Endothelial cell (in vitro differentiated cells): Measurements from ENCODE around the gene TPRG1L. TPM values are rescaled to one million over a fixed set of nuclear protein-coding genes. Genes with fewer than 3 reads are reported as not detected.

Source experiments
- DNase-seq: peaks from one replicate; pipeline ENCODE4 v3.0.0; 2021; ENCODE audit warnings: low spot score
- H3K27ac Mint-ChIP-seq: one replicate; pipeline ENCODE4 v1.8.0; 2021; ENCODE audit warnings: mixed read lengths, inconsistent platforms; ENCODE audit not compliant: unreplicated experiment
- H3K27me3 Mint-ChIP-seq: one replicate; pipeline ENCODE4 v1.8.0; 2021; ENCODE audit warnings: mild to moderate bottlenecking, moderate library complexity, mixed read lengths, inconsistent platforms; ENCODE audit not compliant: unreplicated experiment
- H3K36me3 Mint-ChIP-seq: one replicate; pipeline ENCODE4 v1.8.0; 2021; ENCODE audit warnings: mild to moderate bottlenecking, low read depth, mixed read lengths, inconsistent platforms; ENCODE audit not compliant: unreplicated experiment
- H3K4me1 Mint-ChIP-seq: one replicate; pipeline ENCODE4 v1.8.0; 2021; ENCODE audit warnings: mild to moderate bottlenecking, mixed read lengths, inconsistent platforms; ENCODE audit not compliant: unreplicated experiment
- H3K4me3 Mint-ChIP-seq: one replicate; pipeline ENCODE4 v1.8.0; 2021; ENCODE audit warnings: mild to moderate bottlenecking, mixed read lengths, inconsistent platforms; ENCODE audit not compliant: unreplicated experiment
- H3K9me3 Mint-ChIP-seq: one replicate; pipeline ENCODE4 v1.8.0; 2021; ENCODE audit warnings: mixed read lengths, inconsistent platforms; ENCODE audit not compliant: unreplicated experiment
- total RNA-seq: library from RNA; stranded (reverse); fragmentation: NEBNext Ultra II Directional; extraction: Animal tissue kit (Norgen Biotek cat#: 25700); gene quantifications from one replicate; pipeline ENCODE4 v1.2.1, GENCODE V29; 2021; ENCODE audit not compliant: unreplicated experiment
- TF ChIP-seq, protein P1 (sequence below): fragments of 200-600 bp; sonication (generic); IDR thresholded peaks from one replicate; pipeline ENCODE4 v1.5.0; 2021; ENCODE audit warnings: antibody characterized with exemption; ENCODE audit not compliant: unreplicated experiment

The TPRG1L gene
- total RNA-seq, 1 donor from 2014 or later, result 35.2 TPM

DNA sequence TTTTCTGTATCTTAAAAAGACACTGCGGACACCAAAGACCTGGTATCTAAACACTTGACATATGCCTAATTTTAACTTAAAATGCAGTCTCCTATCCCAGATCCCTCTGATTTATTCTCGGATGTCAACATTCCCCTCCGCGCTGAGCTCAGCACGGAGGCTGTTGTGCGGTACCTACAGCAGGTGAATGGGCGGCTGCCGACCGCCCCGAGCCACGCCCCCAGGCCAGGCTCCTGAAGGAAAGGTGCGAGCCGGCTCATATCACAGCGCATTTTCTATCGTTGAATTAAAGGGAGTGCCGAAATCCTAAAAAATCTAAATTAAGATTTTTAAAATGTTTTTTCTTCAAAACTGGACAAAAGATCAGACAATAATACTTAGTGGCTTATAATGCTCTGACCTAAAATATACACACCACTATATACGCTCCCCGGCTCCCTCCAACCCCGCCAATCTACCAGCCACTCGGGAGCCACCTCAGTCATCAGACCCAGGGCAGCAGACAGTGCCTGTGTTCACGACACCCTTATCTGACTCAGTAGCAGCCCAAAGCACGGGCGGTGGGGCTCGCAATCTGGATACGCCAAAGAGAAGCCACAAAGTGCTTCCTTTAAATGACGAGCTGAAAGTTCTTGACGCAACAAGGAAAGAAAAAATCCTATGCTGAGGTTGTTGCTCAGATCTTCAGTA, 21.0 kb downstream of the TPRG1L start:
- DNase-seq, result no peak
- peaks cover 22% of the 10 kb centered on the region for H3K36me3 Mint-ChIP-seq

DNA sequence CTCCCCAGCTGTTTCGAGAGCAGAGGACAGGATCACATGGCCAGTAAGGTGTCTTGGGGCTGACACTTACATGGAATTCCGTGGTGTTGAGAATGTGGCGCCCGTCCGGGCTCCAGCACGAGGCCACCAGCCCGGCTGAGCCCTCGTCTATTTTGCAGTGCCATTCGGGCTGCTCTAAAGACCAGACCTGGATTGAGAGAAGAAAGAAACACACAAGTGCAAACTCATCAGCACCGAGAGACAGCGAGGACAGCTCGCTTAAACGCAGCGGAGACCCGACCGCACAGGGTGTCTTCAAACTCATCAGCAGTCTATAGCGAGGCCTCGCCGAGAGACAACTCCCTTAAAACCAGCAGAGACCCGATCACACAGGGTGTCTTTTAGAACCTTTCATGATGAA, 21.8 kb downstream of the TPRG1L start:
- Mint-ChIP-seq H3K27ac (no peak overlapping the region), H3K27me3 (peaks cover 6% of the 10 kb centered on the region), H3K4me1 (peaks cover 4% of the 10 kb centered on the region), H3K4me3 (no peak overlapping the region), H3K36me3 (peaks cover 22% of the 10 kb centered on the region), H3K9me3 (no peaks in the 10 kb centered on the region)
- TF ChIP-seq, protein P1, sequence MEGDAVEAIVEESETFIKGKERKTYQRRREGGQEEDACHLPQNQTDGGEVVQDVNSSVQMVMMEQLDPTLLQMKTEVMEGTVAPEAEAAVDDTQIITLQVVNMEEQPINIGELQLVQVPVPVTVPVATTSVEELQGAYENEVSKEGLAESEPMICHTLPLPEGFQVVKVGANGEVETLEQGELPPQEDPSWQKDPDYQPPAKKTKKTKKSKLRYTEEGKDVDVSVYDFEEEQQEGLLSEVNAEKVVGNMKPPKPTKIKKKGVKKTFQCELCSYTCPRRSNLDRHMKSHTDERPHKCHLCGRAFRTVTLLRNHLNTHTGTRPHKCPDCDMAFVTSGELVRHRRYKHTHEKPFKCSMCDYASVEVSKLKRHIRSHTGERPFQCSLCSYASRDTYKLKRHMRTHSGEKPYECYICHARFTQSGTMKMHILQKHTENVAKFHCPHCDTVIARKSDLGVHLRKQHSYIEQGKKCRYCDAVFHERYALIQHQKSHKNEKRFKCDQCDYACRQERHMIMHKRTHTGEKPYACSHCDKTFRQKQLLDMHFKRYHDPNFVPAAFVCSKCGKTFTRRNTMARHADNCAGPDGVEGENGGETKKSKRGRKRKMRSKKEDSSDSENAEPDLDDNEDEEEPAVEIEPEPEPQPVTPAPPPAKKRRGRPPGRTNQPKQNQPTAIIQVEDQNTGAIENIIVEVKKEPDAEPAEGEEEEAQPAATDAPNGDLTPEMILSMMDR, result no peak
- DNase-seq, result no peak

More for the DNA sequence above, 21.0 kb downstream of the TPRG1L start:
- TF ChIP-seq, protein P1, result no peak
- H3K4me1 Mint-ChIP-seq, result peaks cover 4% of the 10 kb centered on the region
- H3K4me3 Mint-ChIP-seq, result no peak overlapping the region
- H3K9me3 Mint-ChIP-seq, result no peaks in the 10 kb centered on the region
- H3K27ac Mint-ChIP-seq, result no peak overlapping the region
- H3K27me3 Mint-ChIP-seq, result peaks cover 2% of the 10 kb centered on the region

DNA sequence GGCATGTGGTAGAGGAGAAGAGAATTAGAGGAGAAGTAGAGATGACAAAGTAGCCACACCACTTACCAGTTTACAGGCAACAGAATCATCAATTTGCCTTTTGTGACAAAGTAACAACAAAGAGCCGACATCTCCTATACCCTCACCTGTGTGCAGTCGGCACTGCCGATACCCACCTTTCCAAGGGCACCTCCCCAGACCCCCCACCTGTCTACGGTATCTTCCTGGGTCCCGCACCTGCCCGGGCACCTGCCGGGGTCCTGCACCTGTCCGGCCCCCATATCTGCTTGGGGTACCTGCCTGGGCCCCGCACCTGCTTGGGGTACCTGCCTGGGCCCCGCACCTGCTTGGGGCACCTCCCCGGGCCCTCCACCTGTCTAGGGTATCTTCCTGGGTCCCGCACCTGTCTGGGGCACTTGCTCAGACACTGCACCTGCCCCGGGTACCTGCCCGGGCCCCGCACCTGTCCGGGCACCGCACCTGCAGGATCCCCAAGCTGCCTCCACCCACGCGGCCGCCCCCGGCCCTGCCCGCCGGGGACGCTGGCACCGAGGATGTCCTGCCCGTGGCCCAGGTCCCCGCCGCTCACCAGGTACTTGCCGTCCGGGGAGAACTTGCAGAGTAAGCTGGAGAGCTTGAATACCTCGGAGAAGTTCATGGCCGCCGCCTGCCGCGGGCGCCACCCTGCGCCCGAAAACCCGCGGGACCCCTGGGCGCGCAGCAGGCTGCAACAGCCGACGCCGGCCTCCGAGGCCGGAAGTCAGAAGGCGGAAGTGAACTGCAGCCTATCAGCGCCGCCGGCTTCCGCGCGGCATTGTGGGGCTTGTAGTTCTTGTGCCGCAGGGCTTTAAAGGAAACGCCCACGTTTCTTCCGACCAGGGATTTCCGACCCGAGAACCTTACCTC, 24.8 kb downstream of the TPRG1L start, which contains the start of gene WRAP73:
WRAP73 (minus strand) TSS at position 762 of the 906 bp plus-strand sequence; CDS start at position 658, 104 bp downstream.
- peaks cover 16% of the 10 kb centered on the region for H3K27me3 Mint-ChIP-seq
- peaks cover 8% of the 10 kb centered on the region for H3K36me3 Mint-ChIP-seq
- no peak within 1 kb of the TSS for H3K27ac Mint-ChIP-seq
- peaks cover 4% of the 10 kb centered on the region for H3K4me1 Mint-ChIP-seq
- DNase-seq, result peak; percentile 87
- peak within 1 kb of the TSS; percentile 91 for H3K4me3 Mint-ChIP-seq
- no peaks in the 10 kb centered on the region for H3K9me3 Mint-ChIP-seq
- TF ChIP-seq, protein P1, result no peak

DNA sequence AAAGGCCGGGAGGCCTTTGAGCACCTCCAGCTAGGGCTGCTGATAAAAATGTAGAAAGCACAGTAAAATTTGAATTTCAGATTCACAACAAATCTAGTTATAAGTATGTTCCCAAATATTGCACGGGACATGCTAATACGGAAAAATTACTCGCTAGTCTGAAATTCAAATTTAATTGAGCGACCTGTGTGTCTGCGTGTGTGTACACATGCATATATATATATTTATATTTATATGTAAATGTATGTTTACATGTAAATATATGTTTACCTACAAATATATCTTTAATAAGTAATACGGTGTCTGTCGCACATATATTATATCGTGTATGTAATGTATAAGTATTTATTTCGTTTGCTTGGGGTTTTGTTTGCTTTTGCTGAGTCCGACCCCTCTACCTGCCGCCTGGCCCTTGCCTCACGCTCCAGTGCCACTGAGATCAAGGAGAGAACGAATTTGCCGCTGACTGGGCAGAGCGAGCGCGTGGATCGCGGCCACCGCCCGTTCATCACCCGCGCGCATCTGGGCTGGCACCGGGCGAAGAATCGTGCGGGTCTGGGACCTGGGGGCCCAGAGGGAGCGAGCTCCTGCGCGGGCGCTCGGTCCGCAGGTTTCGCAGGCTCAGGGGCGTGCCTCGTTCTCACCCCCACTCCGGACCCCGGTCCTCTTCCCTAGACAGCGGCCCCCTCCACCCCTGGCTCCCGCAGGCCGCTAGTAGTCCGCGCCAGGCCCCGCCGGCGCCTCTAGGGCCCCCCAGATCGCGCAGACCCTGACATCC, 25.6 kb downstream of the TPRG1L start:
- Mint-ChIP-seq H3K4me3 (peak overlapping the region; percentile 56), H3K27ac (no peak overlapping the region), H3K9me3 (no peaks in the 10 kb centered on the region), H3K36me3 (peaks cover 3% of the 10 kb centered on the region), H3K4me1 (peaks cover 4% of the 10 kb centered on the region), H3K27me3 (peaks cover 16% of the 10 kb centered on the region)
- TF ChIP-seq, protein P1, result no peak
- no peak for DNase-seq
